Skeletal muscle satellite cell (primary cell): Measurements from ENCODE around the gene IRX2.

Experiments used
- H3K27me3 ChIP-seq: 2 replicates; pipeline ENCODE4 v1.7.0; 2013; ENCODE audit warnings: low read length; ENCODE audit not compliant: control insufficient read depth, insufficient read depth
- H3K36me3 ChIP-seq: 2 replicates; pipeline ENCODE4 v1.7.0; 2013; ENCODE audit warnings: mild to moderate bottlenecking, control low read depth, low read length; ENCODE audit not compliant: insufficient read depth
- H3K4me1 ChIP-seq: 2 replicates; pipeline ENCODE4 v1.7.0; 2013; ENCODE audit warnings: low read length; ENCODE audit not compliant: control insufficient read depth, insufficient read depth
- H3K4me2 ChIP-seq: 2 replicates; pipeline ENCODE4 v1.7.0; 2013; ENCODE audit warnings: mild to moderate bottlenecking, low read length
- H3K4me3 ChIP-seq: 2 replicates; pipeline ENCODE4 v1.7.0; 2013; ENCODE audit warnings: low read length
- H3K9ac ChIP-seq: 2 replicates; pipeline ENCODE4 v1.7.0; 2013; ENCODE audit warnings: mild to moderate bottlenecking, low read depth, low read length, moderate library complexity
- H3K9me3 ChIP-seq: replicated peaks from 2 replicates; pipeline ENCODE4 v1.7.0; 2013; ENCODE audit warnings: mild to moderate bottlenecking, control low read depth, low read length

Gene IRX2

GRCh38 chr5:2708132-2708531 is 43.3 kb downstream of the IRX2 start:
- no peaks in the 10 kb centered on the region for H3K27me3 ChIP-seq
- H3K4me3 ChIP-seq: no peak overlapping the region
- H3K4me1 ChIP-seq: no peaks in the 10 kb centered on the region
- no peaks in the 10 kb centered on the region for H3K36me3 ChIP-seq
- peaks cover 3% of the 10 kb centered on the region for H3K9me3 ChIP-seq
- H3K9ac ChIP-seq: no peak overlapping the region
- H3K4me2 ChIP-seq: no peak overlapping the region

- H3K4me1 ChIP-seq: no peaks in the 10 kb centered on the region
- H3K36me3 ChIP-seq: no peaks in the 10 kb centered on the region
- no peaks in the 10 kb centered on the region for H3K27me3 ChIP-seq
- H3K9ac ChIP-seq: no peak overlapping the region
- peaks cover 3% of the 10 kb centered on the region for H3K9me3 ChIP-seq
- H3K4me3 ChIP-seq: no peak overlapping the region
- no peak overlapping the region for H3K4me2 ChIP-seq
Observed at GRCh38 chr5:2705861-2706260, 45.6 kb downstream of the IRX2 start.

GRCh38 chr5:2704806-2705645 is 46.5 kb downstream of the IRX2 start:
- no peaks in the 10 kb centered on the region for H3K36me3 ChIP-seq
- H3K4me2 ChIP-seq: no peak overlapping the region
- no peak overlapping the region for H3K4me3 ChIP-seq
- H3K9ac ChIP-seq: no peak overlapping the region
- peaks cover 3% of the 10 kb centered on the region for H3K9me3 ChIP-seq
- H3K4me1 ChIP-seq: no peaks in the 10 kb centered on the region
- no peaks in the 10 kb centered on the region for H3K27me3 ChIP-seq

- Histone ChIP-seq H3K9ac (no peak overlapping the region), H3K36me3 (no peaks in the 10 kb centered on the region), H3K4me1 (no peaks in the 10 kb centered on the region), H3K4me2 (no peak overlapping the region), H3K4me3 (no peak overlapping the region), H3K27me3 (no peaks in the 10 kb centered on the region), H3K9me3 (peaks cover 10% of the 10 kb centered on the region)
Observed at GRCh38 chr5:2704111-2704510, 47.4 kb downstream of the IRX2 start.

- no peak overlapping the region for H3K4me3 ChIP-seq
- no peaks in the 10 kb centered on the region for H3K4me1 ChIP-seq
- no peak overlapping the region for H3K9ac ChIP-seq
Observed at GRCh38 chr5:2703615-2704014, 47.9 kb downstream of the IRX2 start.

GRCh38 chr5:2703041-2703440 is 48.4 kb downstream of the IRX2 start:
- Histone ChIP-seq H3K9ac (no peak overlapping the region), H3K9me3 (peaks cover 8% of the 10 kb centered on the region), H3K4me3 (no peak overlapping the region), H3K36me3 (no peaks in the 10 kb centered on the region), H3K4me1 (no peaks in the 10 kb centered on the region), H3K27me3 (no peaks in the 10 kb centered on the region), H3K4me2 (no peak overlapping the region)

More at GRCh38 chr5:2703615-2704014, 47.9 kb downstream of the IRX2 start:
- no peaks in the 10 kb centered on the region for H3K27me3 ChIP-seq
- peaks cover 10% of the 10 kb centered on the region for H3K9me3 ChIP-seq
- no peak overlapping the region for H3K4me2 ChIP-seq
- H3K36me3 ChIP-seq: no peaks in the 10 kb centered on the region

- no peak overlapping the region for H3K4me2 ChIP-seq
- H3K4me3 ChIP-seq: no peak overlapping the region
- H3K4me1 ChIP-seq: no peaks in the 10 kb centered on the region
- H3K36me3 ChIP-seq: no peaks in the 10 kb centered on the region
- no peaks in the 10 kb centered on the region for H3K27me3 ChIP-seq
- H3K9me3 ChIP-seq: peaks cover 11% of the 10 kb centered on the region
- H3K9ac ChIP-seq: no peak overlapping the region
Observed at GRCh38 chr5:2702096-2702879, 49.2 kb downstream of the IRX2 start.

- Histone ChIP-seq H3K4me1 (no peaks in the 10 kb centered on the region), H3K9ac (no peak overlapping the region), H3K4me2 (no peak overlapping the region), H3K4me3 (no peak overlapping the region), H3K27me3 (no peaks in the 10 kb centered on the region), H3K36me3 (no peaks in the 10 kb centered on the region), H3K9me3 (peaks cover 12% of the 10 kb centered on the region)
Observed at GRCh38 chr5:2701592-2701991, 49.9 kb downstream of the IRX2 start.

- H3K9me3 ChIP-seq: peaks cover 14% of the 10 kb centered on the region
- H3K27me3 ChIP-seq: no peaks in the 10 kb centered on the region
- H3K4me3 ChIP-seq: no peak overlapping the region
- no peaks in the 10 kb centered on the region for H3K4me1 ChIP-seq
- H3K9ac ChIP-seq: no peak overlapping the region
- H3K4me2 ChIP-seq: no peak overlapping the region
- H3K36me3 ChIP-seq: no peaks in the 10 kb centered on the region
Observed at GRCh38 chr5:2700876-2701275, 50.6 kb downstream of the IRX2 start.

- H3K9me3 ChIP-seq: peaks cover 14% of the 10 kb centered on the region
- no peak overlapping the region for H3K9ac ChIP-seq
- H3K27me3 ChIP-seq: no peaks in the 10 kb centered on the region
- no peak overlapping the region for H3K4me2 ChIP-seq
- H3K36me3 ChIP-seq: no peaks in the 10 kb centered on the region
- no peak overlapping the region for H3K4me3 ChIP-seq
- H3K4me1 ChIP-seq: no peaks in the 10 kb centered on the region
Observed at GRCh38 chr5:2699686-2700085, 51.8 kb downstream of the IRX2 start.

GRCh38 chr5:2699231-2699630 is 52.2 kb downstream of the IRX2 start:
- Histone ChIP-seq H3K4me2 (no peak overlapping the region), H3K9me3 (peaks cover 14% of the 10 kb centered on the region)

More at GRCh38 chr5:2699231-2699630, 52.2 kb downstream of the IRX2 start:
- no peak overlapping the region for H3K4me3 ChIP-seq
- H3K9ac ChIP-seq: no peak overlapping the region
- no peaks in the 10 kb centered on the region for H3K36me3 ChIP-seq
- no peaks in the 10 kb centered on the region for H3K27me3 ChIP-seq
- H3K4me1 ChIP-seq: no peaks in the 10 kb centered on the region
